ENCODE measurements around the gene C4orf54.

The C4orf54 gene

DNA sequence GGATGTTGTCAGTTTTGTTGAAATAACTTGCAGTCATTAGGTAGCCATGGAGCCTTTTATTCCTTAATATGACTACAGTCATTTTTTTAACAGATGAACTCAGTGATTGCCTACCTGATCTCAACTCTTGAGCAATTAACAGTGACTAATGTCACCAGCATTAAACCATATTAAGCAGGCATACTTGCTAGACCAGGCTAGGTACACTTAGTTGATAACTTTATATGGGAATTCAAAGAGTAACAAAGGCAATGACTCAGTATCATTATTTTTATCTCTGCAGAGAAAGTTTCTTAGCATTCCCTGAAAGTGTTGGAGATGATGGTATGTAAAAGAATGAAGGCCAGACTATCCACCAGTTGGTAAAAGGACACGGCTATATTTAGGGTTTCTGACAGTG lies at the start of gene C4orf54:
TSS of gene C4orf54 (minus strand) at position 31 of the 400 bp plus-strand sequence. CDS start 3,180 bp downstream, outside the sequence.
- H3K4me3 ChIP-seq (ENCODE audit: low read length), result no peak within 1 kb of the TSS
- no peak for TF ChIP-seq ZNF274 (IDR thresholded peaks at IDR 0.05; ENCODE audit: low read depth, low read length)

DNA sequence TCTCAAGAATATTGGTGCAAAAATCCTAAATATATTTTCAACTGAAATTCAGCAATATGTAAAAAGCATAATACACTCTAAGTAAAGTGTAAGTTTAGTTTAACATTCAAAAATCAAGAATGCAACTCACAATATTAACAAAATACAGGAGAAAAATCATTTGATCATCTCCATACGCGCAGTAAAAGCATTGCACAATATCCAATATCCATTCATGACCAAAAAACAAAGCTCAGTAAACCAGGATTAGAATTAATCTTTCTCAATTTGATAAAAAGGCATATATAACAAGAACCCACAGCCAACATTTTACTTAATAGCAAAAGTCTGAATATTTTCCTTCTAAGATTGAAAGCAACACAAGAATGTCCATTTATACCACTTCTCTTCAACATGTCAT lies 48.3 kb upstream of the C4orf54 start:
- no peak for TF ChIP-seq ZNF274 (IDR thresholded peaks at IDR 0.05; ENCODE audit: low read depth, low read length)
- no peak overlapping the region for H3K4me3 ChIP-seq (ENCODE audit: low read length)

DNA sequence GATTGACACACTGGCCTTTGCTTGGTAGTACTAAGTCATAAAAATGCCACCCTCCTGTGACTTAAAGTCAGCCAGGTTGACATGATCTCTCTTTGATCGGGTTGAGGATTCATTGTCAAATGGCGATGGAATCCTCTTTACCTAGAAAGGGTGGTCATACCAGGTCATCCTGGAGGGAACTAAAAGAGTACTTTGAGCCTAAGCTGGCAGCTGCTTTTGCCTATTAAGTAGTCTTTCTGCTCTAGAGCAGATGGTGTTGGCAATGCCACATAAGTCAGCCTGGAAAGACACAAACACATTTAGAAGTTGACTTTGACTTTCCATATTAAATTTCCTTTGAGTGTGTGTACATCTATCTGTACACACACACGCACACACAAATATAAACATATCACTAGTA lies 39.2 kb upstream of the C4orf54 start:
- TF ChIP-seq ZNF274 (IDR thresholded peaks at IDR 0.05; ENCODE audit: low read depth, low read length), result no peak
- no peak overlapping the region for H3K4me3 ChIP-seq (ENCODE audit: low read length)

- no peak for TF ChIP-seq ZNF274 (IDR thresholded peaks at IDR 0.05; ENCODE audit: low read depth, low read length)
- no peak overlapping the region for H3K4me3 ChIP-seq (ENCODE audit: low read length)
These were observed 35.5 kb upstream of the C4orf54 start for GRCh38 chr4:99693140-99693539.

GRCh38 chr4:99690990-99691389 lies 33.4 kb upstream of the C4orf54 start:
- H3K4me3 ChIP-seq (ENCODE audit: low read length), result no peak overlapping the region
- no peak for TF ChIP-seq ZNF274 (IDR thresholded peaks at IDR 0.05; ENCODE audit: low read depth, low read length)

GRCh38 chr4:99690472-99690871 lies 32.8 kb upstream of the C4orf54 start:
- no peak for TF ChIP-seq ZNF274 (IDR thresholded peaks at IDR 0.05; ENCODE audit: low read depth, low read length)
- H3K4me3 ChIP-seq (ENCODE audit: low read length), result no peak overlapping the region

DNA sequence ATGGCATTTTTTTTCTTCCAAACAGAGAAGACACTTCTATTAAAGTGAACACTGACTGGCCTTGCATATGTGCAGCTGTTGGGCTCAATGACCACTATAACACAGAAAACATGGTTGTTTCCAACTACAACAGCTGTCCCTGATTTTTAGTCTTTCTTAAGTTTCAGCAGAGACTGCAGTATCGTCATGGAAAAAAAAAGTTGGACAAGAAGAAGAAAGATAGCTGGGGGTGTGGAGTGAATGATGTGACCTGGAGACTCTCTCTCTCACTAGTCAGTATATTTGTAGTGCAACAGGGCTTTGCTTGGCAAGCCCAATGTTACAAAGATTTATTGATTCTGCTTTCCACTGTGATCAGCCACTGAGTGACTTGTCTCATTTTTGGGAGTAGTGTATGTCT lies 29.5 kb upstream of the C4orf54 start:
- no peak for TF ChIP-seq ZNF274 (IDR thresholded peaks at IDR 0.05; ENCODE audit: low read depth, low read length)
- no peak overlapping the region for H3K4me3 ChIP-seq (ENCODE audit: low read length)

DNA sequence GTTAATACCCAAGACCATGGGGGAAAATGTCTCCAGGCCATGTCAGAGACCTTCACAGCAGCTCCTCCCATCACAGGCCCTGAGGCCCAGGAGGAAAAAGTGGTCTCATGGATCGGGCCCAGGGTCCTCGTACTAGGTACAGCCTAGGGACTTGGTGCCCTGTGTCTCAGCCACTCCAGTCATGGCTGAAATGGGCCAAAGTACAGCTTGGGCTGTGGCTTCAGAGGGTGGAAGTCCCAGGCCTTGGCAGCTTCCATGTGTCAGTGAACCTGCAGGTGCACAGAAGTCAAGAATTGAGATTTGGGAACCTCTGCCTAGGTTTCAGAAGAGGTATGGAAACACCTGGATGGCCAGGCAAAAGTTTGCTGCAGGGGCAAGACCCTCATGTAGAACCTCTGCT lies 27.6 kb upstream of the C4orf54 start:
- no peak for TF ChIP-seq ZNF274 (IDR thresholded peaks at IDR 0.05; ENCODE audit: low read depth, low read length)
- H3K4me3 ChIP-seq (ENCODE audit: low read length), result no peak overlapping the region

- TF ChIP-seq ZNF274 (IDR thresholded peaks at IDR 0.05; ENCODE audit: low read depth, low read length), result no peak
- no peak overlapping the region for H3K4me3 ChIP-seq (ENCODE audit: low read length)
These were observed 26.3 kb upstream of the C4orf54 start for GRCh38 chr4:99683895-99684294.

DNA sequence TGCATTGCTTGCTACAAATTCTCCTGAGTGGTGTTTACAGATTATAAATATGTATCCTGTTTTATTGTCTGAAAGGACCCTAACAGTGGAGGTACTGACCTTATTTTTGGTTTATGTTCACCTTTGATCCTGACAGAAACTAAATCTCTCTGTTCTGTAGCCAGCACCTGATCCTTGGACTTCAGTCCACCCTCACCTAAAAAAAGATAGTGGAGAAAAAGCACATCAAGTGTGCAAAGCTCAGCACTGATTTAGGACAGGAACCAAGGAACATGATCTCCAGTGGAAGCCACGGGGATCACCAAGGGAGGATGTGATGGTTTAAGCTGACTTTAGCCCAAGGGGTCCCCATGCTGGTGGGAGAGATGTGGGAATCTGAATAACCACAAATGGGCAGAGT lies 22.3 kb upstream of the C4orf54 start:
- TF ChIP-seq ZNF274 (IDR thresholded peaks at IDR 0.05; ENCODE audit: low read depth, low read length), result no peak
- no peak overlapping the region for H3K4me3 ChIP-seq (ENCODE audit: low read length)

DNA sequence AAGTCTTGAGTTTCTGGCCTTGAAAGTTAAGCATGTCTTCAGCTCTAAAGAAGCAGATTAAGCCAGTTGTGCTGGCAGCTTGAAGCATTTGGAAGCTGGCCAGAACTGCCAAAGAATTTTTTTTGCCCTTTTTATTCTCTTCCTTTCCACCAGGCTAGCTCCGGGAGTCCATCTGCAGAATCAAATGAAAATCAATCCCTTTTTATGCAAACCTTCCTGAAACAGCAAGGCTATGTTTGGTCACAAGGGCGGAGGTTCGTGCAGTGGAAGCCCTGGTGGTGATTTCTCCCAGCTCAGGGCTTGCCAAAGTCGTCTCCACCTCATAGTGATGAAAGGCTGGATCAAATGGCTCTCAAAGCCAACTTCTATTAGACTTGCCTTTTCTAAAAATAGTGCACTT lies 21.6 kb upstream of the C4orf54 start:
- no peak for TF ChIP-seq ZNF274 (IDR thresholded peaks at IDR 0.05; ENCODE audit: low read depth, low read length)
- H3K4me3 ChIP-seq (ENCODE audit: low read length), result no peak overlapping the region

- no peak overlapping the region for H3K4me3 ChIP-seq (ENCODE audit: low read length)
- no peak for TF ChIP-seq ZNF274 (IDR thresholded peaks at IDR 0.05; ENCODE audit: low read depth, low read length)
These were observed 19.5 kb upstream of the C4orf54 start for GRCh38 chr4:99677161-99677560.

DNA sequence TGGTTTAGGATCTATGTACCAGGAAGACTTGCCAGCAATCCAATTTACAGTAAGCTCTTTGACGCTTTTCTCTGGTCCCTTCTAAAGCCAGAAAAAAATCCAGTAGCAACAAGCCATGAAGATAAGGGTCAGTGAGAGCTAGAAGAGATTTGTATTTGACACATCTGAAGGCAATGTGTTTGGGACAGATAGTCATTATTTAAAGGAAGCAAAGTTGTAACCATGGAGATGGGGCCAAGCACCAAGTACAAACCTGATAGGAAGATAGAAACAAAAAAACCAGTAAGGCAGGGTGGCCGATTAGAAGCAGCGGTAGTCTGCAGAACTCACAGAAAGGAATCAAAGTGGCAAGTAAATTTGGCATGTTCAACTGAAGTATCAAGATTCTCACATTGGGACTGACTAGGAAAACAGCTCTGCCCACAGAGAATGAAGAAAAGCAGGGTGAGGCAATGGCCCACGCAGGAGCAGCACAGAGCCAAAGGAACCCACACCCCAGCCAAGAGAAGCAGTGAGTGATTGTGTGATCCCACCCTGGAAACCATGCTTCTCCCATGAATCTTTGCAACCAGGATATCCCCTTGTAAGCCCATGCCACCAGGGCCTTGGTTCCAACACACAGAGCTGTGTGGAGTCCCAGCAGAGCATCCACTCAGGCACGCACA lies 12.9 kb upstream of the C4orf54 start:
- no peak overlapping the region for H3K4me3 ChIP-seq (ENCODE audit: low read length)
- TF ChIP-seq ZNF274 (IDR thresholded peaks at IDR 0.05; ENCODE audit: low read depth, low read length), result no peak

GRCh38 chr4:99669084-99669483 lies 11.5 kb upstream of the C4orf54 start:
- H3K4me3 ChIP-seq (ENCODE audit: low read length), result no peak overlapping the region
- TF ChIP-seq ZNF274 (IDR thresholded peaks at IDR 0.05; ENCODE audit: low read depth, low read length), result no peak

DNA sequence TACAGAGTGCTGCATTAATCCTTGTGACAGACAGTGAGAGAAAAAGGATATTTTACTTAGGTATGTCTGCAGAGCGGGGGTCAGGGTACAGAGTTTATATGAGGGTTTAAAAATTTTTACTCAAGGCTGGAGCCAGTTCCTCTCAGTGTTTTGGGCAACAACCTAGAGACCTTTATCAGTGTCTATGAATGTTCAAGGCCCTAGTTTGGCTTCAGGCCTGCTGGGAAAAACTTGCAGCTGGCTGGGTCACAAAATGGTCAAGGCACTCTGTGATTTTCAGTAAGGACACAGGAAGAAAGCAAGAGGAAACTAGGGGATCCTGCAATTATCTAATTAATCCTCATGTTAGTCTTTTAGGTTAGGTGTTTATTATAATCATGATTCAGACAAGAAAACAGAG lies 10.8 kb upstream of the C4orf54 start:
- no peak overlapping the region for H3K4me3 ChIP-seq (ENCODE audit: low read length)
- no peak for TF ChIP-seq ZNF274 (IDR thresholded peaks at IDR 0.05; ENCODE audit: low read depth, low read length)

DNA sequence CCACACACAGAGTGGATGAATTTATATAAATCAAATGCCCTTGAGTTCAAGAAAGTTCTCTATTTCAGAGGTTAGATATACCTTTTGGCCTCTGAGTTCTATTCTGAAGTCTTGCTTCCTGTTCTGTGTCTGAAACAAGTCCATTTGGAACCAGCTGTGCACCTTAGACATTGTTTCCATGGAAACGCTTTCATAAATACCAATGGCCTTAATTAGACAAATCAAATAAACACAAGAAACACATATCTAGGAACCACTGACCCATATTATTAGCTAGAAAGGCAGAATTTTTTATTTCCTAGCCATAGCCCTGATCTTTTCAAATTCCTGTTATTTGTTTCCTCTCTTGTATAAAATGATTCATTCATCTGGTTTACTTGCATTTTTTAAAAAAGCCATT lies 8.4 kb upstream of the C4orf54 start:
- TF ChIP-seq ZNF274 (IDR thresholded peaks at IDR 0.05; ENCODE audit: low read depth, low read length), result no peak
- H3K4me3 ChIP-seq (ENCODE audit: low read length), result no peak overlapping the region

Data from GM08714 (cell line).